Measurements from ENCODE around the gene CLEC1A.
"Not testable (repeated sequence)": the region's sequence is repeated elsewhere in the genome, so short reads cannot be mapped to it uniquely, and the experiment has no call there.

- TF ChIP-seq, protein P1, sequence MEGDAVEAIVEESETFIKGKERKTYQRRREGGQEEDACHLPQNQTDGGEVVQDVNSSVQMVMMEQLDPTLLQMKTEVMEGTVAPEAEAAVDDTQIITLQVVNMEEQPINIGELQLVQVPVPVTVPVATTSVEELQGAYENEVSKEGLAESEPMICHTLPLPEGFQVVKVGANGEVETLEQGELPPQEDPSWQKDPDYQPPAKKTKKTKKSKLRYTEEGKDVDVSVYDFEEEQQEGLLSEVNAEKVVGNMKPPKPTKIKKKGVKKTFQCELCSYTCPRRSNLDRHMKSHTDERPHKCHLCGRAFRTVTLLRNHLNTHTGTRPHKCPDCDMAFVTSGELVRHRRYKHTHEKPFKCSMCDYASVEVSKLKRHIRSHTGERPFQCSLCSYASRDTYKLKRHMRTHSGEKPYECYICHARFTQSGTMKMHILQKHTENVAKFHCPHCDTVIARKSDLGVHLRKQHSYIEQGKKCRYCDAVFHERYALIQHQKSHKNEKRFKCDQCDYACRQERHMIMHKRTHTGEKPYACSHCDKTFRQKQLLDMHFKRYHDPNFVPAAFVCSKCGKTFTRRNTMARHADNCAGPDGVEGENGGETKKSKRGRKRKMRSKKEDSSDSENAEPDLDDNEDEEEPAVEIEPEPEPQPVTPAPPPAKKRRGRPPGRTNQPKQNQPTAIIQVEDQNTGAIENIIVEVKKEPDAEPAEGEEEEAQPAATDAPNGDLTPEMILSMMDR (conservative IDR thresholded peaks at IDR 0.05; ENCODE audit: low read length): not testable (repeated sequence)
- TF ChIP-seq EZH2phosphoT487 (IDR thresholded peaks at IDR 0.05; ENCODE audit: borderline replicate concordance, low read depth, low read length): not testable (repeated sequence)
These were observed 72.1 kb downstream of the CLEC1A start for GRCh38 chr12:10026666-10027065.
